Tibial nerve (tissue), 4 donors: Measurements from ENCODE around the gene MAML2. TPM values are rescaled to one million over a fixed set of nuclear protein-coding genes. Genes with fewer than 3 reads are reported as not detected.

Experiments used
- DNase-seq, 2 donors: peaks; one replicate each; pipeline ENCODE4 v3.0.0-alpha.2; 2019; ENCODE audit warnings: low spot score in 2 of 2
- H3K27ac ChIP-seq, 4 donors: fragments of 200-600 bp; sonication (generic) in 3 of 4; one replicate each; pipeline ENCODE4 v1.5.1; 2017 to 2019; ENCODE audit warnings: mild to moderate bottlenecking in 1 of 4
- H3K27me3 ChIP-seq, 2 donors: fragments of 200-600 bp; sonication (generic) in 1 of 2; one replicate each; pipeline versions ENCODE4 v1.5.1 to v1.6.0; 2017 to 2019
- H3K36me3 ChIP-seq, 3 donors: fragments of 200-600 bp; sonication (generic); one replicate each; pipeline ENCODE4 v1.5.1; 2018 to 2019
- H3K4me1 ChIP-seq, 4 donors: fragments of 200-600 bp; sonication (generic) in 3 of 4; one replicate each; pipeline ENCODE4 v1.5.1; 2017 to 2019
- H3K4me3 ChIP-seq, 4 donors: fragments of 200-600 bp; sonication (generic) in 3 of 4; one replicate each; pipeline ENCODE4 v1.5.1; 2017 to 2019; ENCODE audit warnings: mild to moderate bottlenecking in 1 of 4, moderate library complexity in 1 of 4
- H3K9me3 ChIP-seq, 4 donors: fragments of 200-600 bp; sonication (generic) in 3 of 4; one replicate each; pipeline ENCODE4 v1.5.1; 2017 to 2019
- CTCF ChIP-seq, 5 experiments: fragments of 200-600 bp in 3 of 5; fragments of 450-650 bp in 2 of 5; sonication (generic) in 3 of 5; IDR thresholded peaks; one replicate each; pipeline ENCODE4 v1.5.1; 2016 to 2019; ENCODE audit warnings: antibody characterized with exemption in 5 of 5, mild to moderate bottlenecking in 3 of 5, moderate library complexity in 2 of 5
- EP300 ChIP-seq, 2 donors: sonication (generic); formaldehyde crosslinking; IDR thresholded peaks; one replicate each; pipeline ENCODE4 v1.6.1; 2017; ENCODE audit warnings: antibody characterized with exemption in 2 of 2, mild to moderate bottlenecking in 1 of 2
- POLR2A ChIP-seq, 2 donors: fragments of 450-650 bp; IDR thresholded peaks; one replicate each; pipeline ENCODE4 v1.6.1; 2017; ENCODE audit warnings: antibody characterized with exemption in 2 of 2, mild to moderate bottlenecking in 2 of 2, moderate library complexity in 2 of 2
- WGBS, 2 donors: methylation state at CpG; one replicate each; pipeline ENCODE4 v1.1.5; 2018; 5-methylcytosine and 5-hydroxymethylcytosine counted together
- total RNA-seq, 4 donors: library from RNA; depleted of rRNA; stranded (reverse); fragments of >200 nt; gene quantifications; one replicate each; pipeline ENCODE4 v1.1.0, GENCODE V29; 2016

The MAML2 gene
- total RNA-seq, 4 donors from 2014 or later: 20.5 to 38.4 (median 27.9) TPM

- WGBS, 2 donors: 97 to 100% methylated on average over 1 of the region's 1 CpG
- TF ChIP-seq POLR2A (IDR thresholded peaks at IDR 0.05) (no peak), EP300 (IDR thresholded peaks at IDR 0.05) (no peak), CTCF (IDR thresholded peaks at IDR 0.05) (no peak)
These were observed 340.2 kb downstream of the MAML2 start for GRCh38 chr11:96002754-96003290.

DNA sequence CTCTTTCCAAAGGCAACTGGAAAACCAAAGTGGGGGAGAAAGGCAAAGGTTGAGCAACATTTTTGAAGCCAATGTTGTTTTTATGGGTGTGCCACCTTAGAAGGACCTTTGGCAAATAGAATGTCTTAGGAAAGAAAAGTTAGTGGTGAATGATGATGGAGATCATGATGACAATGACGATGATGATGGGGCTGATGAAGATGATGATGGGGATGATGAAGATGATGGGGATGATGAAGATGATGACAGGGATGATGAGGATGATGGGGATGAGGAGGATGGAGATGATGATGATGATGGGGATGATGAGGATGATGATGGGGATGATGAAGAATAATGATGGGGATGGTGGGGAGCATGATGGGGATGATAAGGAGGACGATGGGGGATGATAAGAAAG, 340.7 kb downstream of the MAML2 start:
- H3K27ac ChIP-seq: peak overlapping the region in 3 of 4 donors; percentile 77 to 93 (median 90)
- no peaks in the 10 kb centered on the region for H3K27me3 ChIP-seq
- WGBS, 2 donors: 76 to 97% methylated on average over 2 of the region's 2 CpGs

More at GRCh38 chr11:96002754-96003290, 340.2 kb downstream of the MAML2 start:
- Histone ChIP-seq H3K27me3 (no peaks in the 10 kb centered on the region), H3K9me3 (no peaks in the 10 kb centered on the region), H3K36me3 (no peaks in the 10 kb centered on the region), H3K4me3 (no peak overlapping the region), H3K27ac (no peak overlapping the region), H3K4me1 (peaks cover 0 to 32% (median 21%) of the 10 kb centered on the region in 4 donors)
- DNase-seq: no peak

DNA sequence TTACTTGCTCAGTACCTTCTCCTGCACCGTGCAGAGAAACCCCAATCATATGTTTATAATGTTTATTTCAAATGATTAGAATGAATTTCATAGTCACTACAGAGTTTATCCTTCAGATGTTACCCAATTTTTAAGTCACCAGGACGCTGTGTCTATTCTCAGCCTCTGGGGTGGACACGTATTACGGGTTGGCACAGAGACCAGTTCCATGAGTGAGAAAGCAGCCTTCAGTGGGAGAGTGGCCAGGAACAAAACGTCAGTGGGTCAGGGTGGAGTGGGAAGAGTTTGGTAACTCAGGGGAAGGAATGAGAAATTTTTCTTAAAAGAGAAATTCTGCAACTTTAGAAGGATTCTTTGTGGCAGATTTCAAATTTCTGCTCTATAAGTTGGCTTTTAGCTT, 342.0 kb downstream of the MAML2 start:
- Histone ChIP-seq H3K4me3 (no peak overlapping the region), H3K27ac (peak overlapping the region; percentile 62 to 93 (median 84)), H3K9me3 (no peaks in the 10 kb centered on the region), H3K36me3 (no peaks in the 10 kb centered on the region), H3K4me1 (peaks cover 0 to 32% (median 21%) of the 10 kb centered on the region in 4 donors), H3K27me3 (no peaks in the 10 kb centered on the region)
- peak; percentile 84 to 94 for DNase-seq
- WGBS, 2 donors: 22 to 43% methylated on average over 5 of the region's 5 CpGs
- TF ChIP-seq EP300 (IDR thresholded peaks at IDR 0.05) (peak; percentile 80 to 93), CTCF (IDR thresholded peaks at IDR 0.05) (peak in 1 of 5 experiments; percentile 32), POLR2A (IDR thresholded peaks at IDR 0.05) (no peak)

More for the DNA sequence above, 340.7 kb downstream of the MAML2 start:
- no peaks in the 10 kb centered on the region for H3K36me3 ChIP-seq
- no peak overlapping the region for H3K4me3 ChIP-seq
- H3K4me1 ChIP-seq: peaks cover 0 to 32% (median 21%) of the 10 kb centered on the region in 4 donors
- no peaks in the 10 kb centered on the region for H3K9me3 ChIP-seq
- no peak for DNase-seq
- no peak for TF ChIP-seq EP300 (IDR thresholded peaks at IDR 0.05)
- no peak for TF ChIP-seq CTCF (IDR thresholded peaks at IDR 0.05)
- no peak for TF ChIP-seq POLR2A (IDR thresholded peaks at IDR 0.05)

DNA sequence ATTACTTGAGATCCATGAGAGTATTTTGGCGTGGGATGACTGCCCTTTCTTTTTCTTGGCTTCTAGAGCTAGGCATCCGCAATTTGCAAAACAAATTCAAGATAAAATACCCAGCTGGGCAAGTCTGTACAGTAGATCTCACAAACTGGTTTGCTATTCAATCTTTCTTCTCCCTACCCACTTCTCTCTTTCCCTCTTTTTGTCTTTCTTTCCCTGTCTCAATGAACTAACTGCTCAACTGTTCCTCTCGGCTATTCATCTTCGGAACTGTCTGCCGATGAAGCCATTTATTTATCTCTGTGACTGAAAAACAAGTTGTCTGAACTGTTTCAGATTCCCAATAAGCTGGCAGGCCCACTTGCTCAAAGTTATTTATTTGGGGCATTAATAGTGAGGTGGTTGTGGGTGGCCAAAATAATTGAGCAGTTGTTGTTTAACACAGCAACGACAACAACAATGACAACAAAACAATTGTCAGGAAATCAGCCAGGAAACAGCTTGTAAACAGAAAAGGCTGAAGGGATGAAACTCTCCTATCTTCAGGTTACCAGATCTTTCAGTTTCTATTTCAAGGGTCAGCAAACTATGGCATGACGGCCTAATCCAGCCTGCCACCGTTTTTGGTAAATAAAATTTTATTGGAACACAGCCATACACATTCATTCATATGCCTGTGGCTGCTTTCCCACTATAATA, 343.1 kb downstream of the MAML2 start:
- no peaks in the 10 kb centered on the region for H3K27me3 ChIP-seq
- no peak for DNase-seq
- H3K27ac ChIP-seq: peak overlapping the region; percentile 60 to 93 (median 84)
- H3K9me3 ChIP-seq: no peaks in the 10 kb centered on the region
- peaks cover 0 to 32% (median 18%) of the 10 kb centered on the region in 4 donors for H3K4me1 ChIP-seq
- H3K36me3 ChIP-seq: no peaks in the 10 kb centered on the region
- TF ChIP-seq CTCF (IDR thresholded peaks at IDR 0.05) (no peak), POLR2A (IDR thresholded peaks at IDR 0.05) (no peak), EP300 (IDR thresholded peaks at IDR 0.05) (no peak)
- H3K4me3 ChIP-seq: peak overlapping the region in 3 of 4 donors; percentile 18 to 25 (median 25)
- 24 to 29% methylated on average over 8 of the region's 8 CpGs for WGBS, 2 donors

DNA sequence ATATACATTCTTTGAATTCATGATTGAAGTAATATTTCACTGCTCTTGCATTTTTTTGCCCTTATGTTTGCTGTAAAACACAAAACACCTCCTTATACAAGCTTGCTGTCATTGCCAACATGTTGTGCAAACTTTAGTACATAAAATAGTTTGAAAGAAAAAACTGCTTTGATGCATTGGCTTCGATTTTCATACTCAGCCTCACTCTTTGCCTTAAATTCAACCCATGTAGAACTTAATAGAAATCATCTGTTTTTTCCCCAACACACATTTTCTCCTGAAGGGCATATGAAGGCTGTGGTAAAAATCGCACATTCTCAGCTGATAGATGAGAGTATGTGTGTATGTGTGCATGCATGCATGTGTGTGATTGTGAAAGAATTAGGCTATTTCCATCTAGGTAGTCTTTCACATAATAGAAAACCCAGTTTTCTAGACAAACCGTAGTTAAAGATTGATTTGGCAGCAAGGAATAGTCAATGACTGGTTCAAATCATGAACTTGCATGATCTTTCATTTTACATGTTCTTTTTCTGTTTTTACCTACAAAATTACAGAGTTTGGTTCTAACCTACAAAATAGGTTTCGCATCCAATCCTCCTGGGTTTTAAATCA, 346.3 kb downstream of the MAML2 start:
- H3K27me3 ChIP-seq: no peaks in the 10 kb centered on the region
- H3K36me3 ChIP-seq: no peaks in the 10 kb centered on the region
- no peak for DNase-seq
- 72 to 79% methylated on average over 4 of the region's 4 CpGs for WGBS, 2 donors
- H3K4me3 ChIP-seq: no peak overlapping the region
- TF ChIP-seq EP300 (IDR thresholded peaks at IDR 0.05) (no peak), POLR2A (IDR thresholded peaks at IDR 0.05) (no peak), CTCF (IDR thresholded peaks at IDR 0.05) (no peak)
- H3K27ac ChIP-seq: no peak overlapping the region
- H3K9me3 ChIP-seq: no peaks in the 10 kb centered on the region
- peaks cover 0 to 28% (median 15%) of the 10 kb centered on the region in 4 donors for H3K4me1 ChIP-seq
